ENCODE results near the gene ZNF575.
A peak's percentile ranks its signal among the peaks of the same experiment; 100 is the strongest.
"Not testable (repeated sequence)": the region's sequence is repeated elsewhere in the genome, so short reads cannot be mapped to it uniquely, and the experiment has no call there.

ZNF575 gene

GRCh38 chr19:43511324-43511723 lies 21.7 kb upstream of the ZNF575 start:
- DNase-seq: no peak

GRCh38 chr19:43512399-43512798 lies 20.6 kb upstream of the ZNF575 start:
- DNase-seq: not testable (repeated sequence)

- DNase-seq: no peak
Observed at GRCh38 chr19:43518051-43518450, 14.9 kb upstream of the ZNF575 start.

- peak; percentile 70 for DNase-seq
Observed at GRCh38 chr19:43519436-43520088, 13.4 kb upstream of the ZNF575 start.

GRCh38 chr19:43522929-43523328 lies 10.1 kb upstream of the ZNF575 start:
- DNase-seq: no peak

- DNase-seq: not testable (repeated sequence)
Observed at GRCh38 chr19:43523696-43524095, 9.3 kb upstream of the ZNF575 start.

- no peak for DNase-seq
Observed at GRCh38 chr19:43524922-43525835, 7.8 kb upstream of the ZNF575 start.

GRCh38 chr19:43525836-43526771 lies 6.9 kb upstream of the ZNF575 start:
- DNase-seq: no peak

- peak; percentile 13 for DNase-seq
Observed at GRCh38 chr19:43526884-43527859, 5.8 kb upstream of the ZNF575 start, which contains the start of gene ETHE1. TSS of gene ETHE1 (minus strand) at chr19:43527201. CDS start at chr19:43527177, 24 bp downstream.

- DNase-seq: no peak
Observed at GRCh38 chr19:43527860-43528622, 4.9 kb upstream of the ZNF575 start.

- peak; percentile 56 for DNase-seq
Observed at GRCh38 chr19:43532571-43532961, 422 bp upstream of the ZNF575 start.

GRCh38 chr19:43533546-43534304 lies 737 bp downstream of the ZNF575 start:
- DNase-seq: peak; percentile 87

- DNase-seq: no peak
Observed at GRCh38 chr19:43534305-43534815, 1.4 kb downstream of the ZNF575 start.

- DNase-seq: peak; percentile 3
Observed at GRCh38 chr19:43534816-43535761, 2.1 kb downstream of the ZNF575 start.

- DNase-seq: no peak
Observed at GRCh38 chr19:43538922-43539321, 5.9 kb downstream of the ZNF575 start.

- no peak for DNase-seq
Observed at GRCh38 chr19:43540381-43540780, 7.4 kb downstream of the ZNF575 start.

- no peak for DNase-seq
Observed at GRCh38 chr19:43541920-43542650, 9.1 kb downstream of the ZNF575 start.

- DNase-seq: no peak
Observed at GRCh38 chr19:43544077-43544476, 11.1 kb downstream of the ZNF575 start.

All from NCI-H446 treated with DMSO at 0.1 percent for 48 hours (cell line).